Stomach smooth muscle (tissue), 2 donors: ENCODE measurements around the gene ABL1.

Experiments
- H3K27ac ChIP-seq: one replicate; pipeline ENCODE4 v1.7.0; 2013; ENCODE audit warnings: mild to moderate bottlenecking, low read length, inconsistent platforms
- H3K27me3 ChIP-seq, 2 donors: one replicate each; pipeline ENCODE4 v1.7.0; 2013; ENCODE audit warnings: low read length in 2 of 2; ENCODE audit not compliant: insufficient read depth in 2 of 2, control insufficient read depth in 1 of 2
- H3K36me3 ChIP-seq, 2 donors: one replicate each; pipeline ENCODE4 v1.7.0; 2013; ENCODE audit warnings: low read length in 2 of 2; ENCODE audit not compliant: control insufficient read depth in 2 of 2, insufficient read depth in 2 of 2
- H3K4me1 ChIP-seq: one replicate; pipeline ENCODE4 v1.7.0; 2013; ENCODE audit warnings: low read length; ENCODE audit not compliant: control insufficient read depth, insufficient read depth
- H3K4me3 ChIP-seq, 2 donors: one replicate each; pipeline ENCODE4 v1.7.0; 2013; ENCODE audit warnings: low read length in 2 of 2
- H3K9ac ChIP-seq, 2 donors: one replicate each; pipeline ENCODE4 v1.7.0; 2013; ENCODE audit warnings: low read length in 2 of 2, mild to moderate bottlenecking in 1 of 2
- H3K9me3 ChIP-seq, 2 donors: one replicate each; pipeline ENCODE4 v1.7.0; 2013; ENCODE audit warnings: low read length in 2 of 2; ENCODE audit not compliant: control insufficient read depth in 2 of 2
- donor health status: healthy.
- donor health status: Pancreatic carcinoma.

Gene ABL1

DNA sequence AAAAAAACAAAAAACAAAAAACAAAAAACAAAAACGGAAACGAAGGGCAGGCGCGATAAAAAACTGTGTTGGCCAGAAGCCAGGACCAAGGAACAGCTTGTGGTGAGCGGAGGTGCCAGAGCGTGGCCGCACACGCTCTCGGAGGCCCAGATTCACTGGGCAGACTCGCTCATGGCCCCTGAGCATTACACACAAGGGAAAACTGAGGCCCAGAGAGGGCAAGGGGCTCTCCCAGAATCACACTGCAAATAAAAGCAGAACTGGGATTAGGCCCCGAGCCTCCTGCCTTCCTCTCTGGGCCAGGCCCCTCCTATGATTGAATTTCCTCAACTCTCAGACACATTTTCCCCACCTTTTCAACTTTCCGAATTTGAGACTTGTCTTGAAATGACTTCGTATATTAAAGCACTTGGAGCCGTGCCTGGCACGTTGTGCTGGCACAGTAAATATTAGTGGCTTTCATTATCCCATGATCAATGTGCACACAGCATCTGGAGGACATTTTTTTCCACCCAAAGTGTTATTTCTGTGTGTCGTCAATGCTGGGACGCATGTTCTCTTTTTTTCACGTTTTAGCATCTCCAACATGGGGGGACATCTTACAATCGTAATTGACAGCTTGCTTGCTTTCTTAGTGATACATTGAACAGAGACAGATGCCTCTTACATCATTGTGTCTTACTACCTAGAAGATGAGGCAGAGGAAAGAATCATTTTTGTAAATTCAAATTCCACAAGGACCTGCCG lies 96.6 kb downstream of the ABL1 start:
- no peak overlapping the region for H3K4me3 ChIP-seq
- no peaks in the 10 kb centered on the region for H3K9me3 ChIP-seq
- H3K9ac ChIP-seq, result no peak overlapping the region
- H3K27ac ChIP-seq, result no peak overlapping the region
- H3K4me1 ChIP-seq, result peaks cover 10% of the 10 kb centered on the region
- H3K27me3 ChIP-seq, result peaks cover 27 to 28% of the 10 kb centered on the region in 2 donors
- H3K36me3 ChIP-seq, result no peaks in the 10 kb centered on the region

- Histone ChIP-seq H3K9me3 (no peaks in the 10 kb centered on the region), H3K27me3 (peaks cover 34 to 36% of the 10 kb centered on the region in 2 donors), H3K9ac (no peak overlapping the region), H3K27ac (no peak overlapping the region), H3K36me3 (no peaks in the 10 kb centered on the region), H3K4me1 (peaks cover 10% of the 10 kb centered on the region), H3K4me3 (peak overlapping the region in 1 of 2 donors; percentile 16)
Measured at GRCh38 chr9:130932255-130933079, 97.4 kb downstream of the ABL1 start.

DNA sequence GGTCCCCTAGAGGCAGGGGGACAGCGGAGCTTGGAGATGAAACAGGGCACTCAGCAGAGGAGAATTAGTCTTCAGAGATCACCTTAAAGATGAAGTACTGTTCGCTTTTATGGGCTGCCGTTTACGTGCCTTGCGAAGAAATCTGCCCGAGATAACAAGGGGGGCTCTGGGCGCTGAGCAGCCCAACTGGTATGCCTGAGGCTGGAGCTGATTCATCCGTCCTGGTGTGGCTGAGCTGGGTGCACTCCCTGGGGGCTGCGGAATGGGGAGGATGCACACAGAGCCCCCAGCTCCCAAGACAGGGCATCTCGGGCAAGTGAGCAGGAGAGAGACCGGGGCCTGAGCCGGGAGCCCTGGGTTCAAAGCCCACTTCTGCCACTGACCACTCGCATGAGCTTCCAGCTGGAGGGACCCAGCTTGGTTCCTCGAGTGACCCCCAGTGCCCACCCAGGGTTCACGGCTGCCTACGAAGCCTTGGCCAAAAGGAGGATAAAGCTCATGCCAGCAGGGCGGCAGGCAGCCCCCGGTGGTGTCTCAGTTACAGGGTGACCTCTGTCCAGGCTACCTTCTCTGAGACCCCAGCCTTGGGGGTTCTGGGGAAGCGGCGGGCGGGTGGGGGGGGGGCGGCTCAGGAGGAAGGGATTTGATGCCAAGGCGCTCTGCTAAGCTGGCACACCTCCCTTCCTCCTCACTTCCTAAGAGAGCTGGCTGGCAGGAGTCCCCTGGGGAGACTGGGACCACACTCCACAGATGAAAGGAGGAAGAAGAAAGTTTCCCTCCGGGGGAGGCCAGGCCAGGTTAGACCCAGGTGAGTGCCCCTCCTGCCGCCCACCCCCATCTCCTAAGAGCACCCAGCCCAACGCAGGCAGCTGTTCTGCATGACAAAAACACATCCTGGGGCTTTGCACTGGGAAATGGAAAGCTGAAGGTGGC lies 98.3 kb downstream of the ABL1 start:
- H3K4me3 ChIP-seq, result peak overlapping the region in 1 of 2 donors; percentile 16
- peaks cover 43 to 44% of the 10 kb centered on the region in 2 donors for H3K27me3 ChIP-seq
- H3K9ac ChIP-seq, result no peak overlapping the region
- H3K9me3 ChIP-seq, result no peaks in the 10 kb centered on the region
- no peaks in the 10 kb centered on the region for H3K36me3 ChIP-seq
- no peak overlapping the region for H3K27ac ChIP-seq
- H3K4me1 ChIP-seq, result peaks cover 16% of the 10 kb centered on the region

DNA sequence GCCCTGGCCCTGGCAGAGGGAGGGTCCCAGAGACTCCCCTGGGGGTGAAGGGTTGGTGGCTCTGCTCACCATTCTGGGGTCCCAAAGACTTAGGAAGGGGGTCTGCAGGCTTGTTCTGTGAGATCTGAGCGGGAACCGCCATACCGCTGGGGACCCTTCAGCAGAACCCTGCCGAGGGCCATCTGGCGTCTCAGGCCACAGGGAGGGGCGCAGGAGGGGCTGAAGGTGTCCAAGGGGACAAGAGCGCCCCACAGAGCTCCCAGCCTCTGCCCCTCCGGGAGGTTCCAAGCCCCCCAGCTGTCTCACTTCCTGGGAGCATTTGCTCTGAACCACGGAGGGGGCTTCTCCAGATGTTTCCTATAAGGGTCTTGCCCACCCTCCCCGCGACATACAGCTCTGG lies 99.2 kb downstream of the ABL1 start:
- no peak overlapping the region for H3K4me3 ChIP-seq
- H3K4me1 ChIP-seq, result peaks cover 24% of the 10 kb centered on the region
- H3K9ac ChIP-seq, result no peak overlapping the region
- peaks cover 44 to 50% of the 10 kb centered on the region in 2 donors for H3K27me3 ChIP-seq
- H3K36me3 ChIP-seq, result no peaks in the 10 kb centered on the region
- H3K9me3 ChIP-seq, result no peaks in the 10 kb centered on the region
- H3K27ac ChIP-seq, result no peak overlapping the region

DNA sequence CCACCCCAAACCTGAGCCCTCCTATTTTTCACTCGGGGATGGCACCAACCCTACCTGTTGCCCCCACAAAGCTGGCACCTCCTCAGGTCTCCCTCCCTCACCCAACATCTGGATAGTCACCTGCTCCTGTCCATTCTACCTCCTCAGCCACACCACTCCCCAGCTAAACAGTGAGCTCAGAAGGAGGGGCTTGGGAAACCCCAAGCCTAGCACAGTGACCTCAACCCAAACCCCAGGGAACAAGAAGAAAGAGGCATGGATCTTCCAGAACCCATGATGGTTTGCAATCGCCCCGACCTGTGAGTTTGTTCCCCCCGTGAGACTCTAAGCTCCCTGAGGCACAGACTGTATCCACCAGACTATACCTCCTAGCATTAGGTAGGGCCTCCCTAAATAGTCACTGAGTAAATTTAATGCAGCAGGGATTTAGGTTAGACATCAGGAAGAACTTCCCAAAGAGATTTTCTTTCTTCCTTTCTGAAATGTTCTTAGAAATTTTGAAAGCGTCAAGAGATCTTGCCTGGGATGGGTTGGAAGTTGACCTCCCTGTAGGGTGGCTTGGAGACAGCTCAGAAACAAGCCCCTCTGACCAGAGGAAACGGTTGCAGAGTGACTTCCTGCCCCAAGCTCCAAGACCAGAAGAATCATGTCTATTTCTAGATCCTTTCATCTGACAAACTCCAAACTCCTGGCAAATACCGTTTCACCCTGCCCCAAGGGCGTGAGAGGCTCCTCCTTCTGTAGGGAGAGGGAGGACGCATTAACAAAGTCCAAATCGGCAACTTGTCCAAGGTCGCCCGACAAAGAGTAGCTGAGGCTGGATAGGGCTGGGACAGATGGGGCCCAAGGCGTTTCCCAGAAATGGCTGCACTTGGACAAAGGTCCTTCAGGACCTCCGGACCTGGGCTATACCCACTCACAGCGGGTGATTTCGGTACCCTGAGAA lies 99.9 kb downstream of the ABL1 start:
- Histone ChIP-seq H3K9ac (no peak overlapping the region), H3K27ac (no peak overlapping the region), H3K4me1 (peaks cover 29% of the 10 kb centered on the region), H3K36me3 (no peaks in the 10 kb centered on the region), H3K27me3 (peaks cover 44 to 56% of the 10 kb centered on the region in 2 donors), H3K4me3 (no peak overlapping the region), H3K9me3 (no peaks in the 10 kb centered on the region)

- H3K4me3 ChIP-seq, result no peak overlapping the region
- peaks cover 52 to 64% of the 10 kb centered on the region in 2 donors for H3K27me3 ChIP-seq
- H3K9ac ChIP-seq, result no peak overlapping the region
- H3K27ac ChIP-seq, result no peak overlapping the region
- H3K4me1 ChIP-seq, result peaks cover 36% of the 10 kb centered on the region
- no peaks in the 10 kb centered on the region for H3K36me3 ChIP-seq
- no peaks in the 10 kb centered on the region for H3K9me3 ChIP-seq
Measured at GRCh38 chr9:130935648-130936271, 100.7 kb downstream of the ABL1 start.

- H3K9ac ChIP-seq, result no peak overlapping the region
- H3K36me3 ChIP-seq, result no peaks in the 10 kb centered on the region
- no peak overlapping the region for H3K27ac ChIP-seq
- H3K4me3 ChIP-seq, result no peak overlapping the region
- peaks cover 57 to 71% of the 10 kb centered on the region in 2 donors for H3K27me3 ChIP-seq
- H3K4me1 ChIP-seq, result peaks cover 37% of the 10 kb centered on the region
- H3K9me3 ChIP-seq, result no peaks in the 10 kb centered on the region
Measured at GRCh38 chr9:130936285-130937117, 101.4 kb downstream of the ABL1 start.
